DOHH2 (cell line): ENCODE measurements around the gene RALGAPA2.

Source experiments
- H3F3A ChIP-seq: fragments of 200-600 bp; sonication (generic), shearing (Covaris generic); 2 replicates; pipeline ENCODE4 v1.6.0; 2016; ENCODE audit warnings: antibody characterized with exemption, mild to moderate bottlenecking; ENCODE audit not compliant: control insufficient read depth, insufficient read depth
- H3K27ac ChIP-seq: fragments of 200-600 bp; sonication (generic); 2 replicates; pipeline ENCODE4 v1.5.1; 2014; ENCODE audit warnings: low read depth, mild to moderate bottlenecking, low read length, moderate library complexity
- H3K27me3 ChIP-seq: fragments of 200-600 bp; sonication (generic); 2 replicates; pipeline ENCODE4 v1.6.1; 2014; ENCODE audit warnings: mild to moderate bottlenecking, low read length, mixed read lengths; ENCODE audit not compliant: control insufficient read depth
- H3K36me3 ChIP-seq: fragments of 200-600 bp; sonication (generic); 2 replicates; pipeline ENCODE4 v1.6.1; 2014; ENCODE audit warnings: mild to moderate bottlenecking, low read length, moderate library complexity, mixed read lengths; ENCODE audit not compliant: control insufficient read depth
- H3K4me1 ChIP-seq: fragments of 200-600 bp; sonication (generic); 2 replicates; pipeline ENCODE4 v1.6.1; 2014; ENCODE audit warnings: mild to moderate bottlenecking, low read length, mixed read lengths; ENCODE audit not compliant: control insufficient read depth
- H3K4me2 ChIP-seq: fragments of 200-600 bp; sonication (generic); 2 replicates; pipeline ENCODE4 v1.6.0; 2014; ENCODE audit warnings: mild to moderate bottlenecking, low read length, moderate library complexity
- H3K4me3 ChIP-seq: fragments of 200-600 bp; sonication (generic); 2 replicates; pipeline ENCODE4 v1.5.1; 2014; ENCODE audit warnings: mild to moderate bottlenecking, low read length, mixed read lengths
- H3K79me2 ChIP-seq: fragments of 200-600 bp; sonication (generic); 2 replicates; pipeline ENCODE4 v1.6.1; 2014; ENCODE audit warnings: mild to moderate bottlenecking, low read length, mixed read lengths; ENCODE audit not compliant: control insufficient read depth
- H3K9me2 ChIP-seq: fragments of 200-600 bp; sonication (generic); replicated peaks from 2 replicates; pipeline ENCODE4 v1.6.1; 2014; ENCODE audit warnings: mild to moderate bottlenecking, low read length, mixed read lengths; ENCODE audit not compliant: control insufficient read depth
- H3K9me3 ChIP-seq: fragments of 200-600 bp; sonication (generic); 2 replicates; pipeline ENCODE4 v1.6.1; 2014; ENCODE audit warnings: antibody characterized with exemption, low read length, mixed read lengths; ENCODE audit not compliant: control insufficient read depth, insufficient read depth
- H4K20me1 ChIP-seq: fragments of 200-600 bp; sonication (generic); 2 replicates; pipeline ENCODE4 v1.6.0; 2014; ENCODE audit warnings: low read depth, mild to moderate bottlenecking, antibody characterized with exemption, low read length, moderate library complexity; ENCODE audit not compliant: control insufficient read depth, insufficient read depth
- EZH2phosphoT487 ChIP-seq: fragments of 200-600 bp; sonication (generic); IDR thresholded peaks from 2 replicates; pipeline ENCODE4 v1.6.1; 2017; ENCODE audit warnings: borderline replicate concordance, mild to moderate bottlenecking, antibody characterized with exemption, low read length, moderate library complexity, mixed read lengths
- TF ChIP-seq, protein P1 (sequence below): fragments of 200-600 bp; sonication (generic); IDR thresholded peaks from one replicate; pipeline ENCODE4 v1.5.1; 2014; ENCODE audit warnings: antibody characterized with exemption, mild to moderate bottlenecking, low read depth, low read length; ENCODE audit not compliant: poor library complexity, severe bottlenecking

Gene RALGAPA2

DNA sequence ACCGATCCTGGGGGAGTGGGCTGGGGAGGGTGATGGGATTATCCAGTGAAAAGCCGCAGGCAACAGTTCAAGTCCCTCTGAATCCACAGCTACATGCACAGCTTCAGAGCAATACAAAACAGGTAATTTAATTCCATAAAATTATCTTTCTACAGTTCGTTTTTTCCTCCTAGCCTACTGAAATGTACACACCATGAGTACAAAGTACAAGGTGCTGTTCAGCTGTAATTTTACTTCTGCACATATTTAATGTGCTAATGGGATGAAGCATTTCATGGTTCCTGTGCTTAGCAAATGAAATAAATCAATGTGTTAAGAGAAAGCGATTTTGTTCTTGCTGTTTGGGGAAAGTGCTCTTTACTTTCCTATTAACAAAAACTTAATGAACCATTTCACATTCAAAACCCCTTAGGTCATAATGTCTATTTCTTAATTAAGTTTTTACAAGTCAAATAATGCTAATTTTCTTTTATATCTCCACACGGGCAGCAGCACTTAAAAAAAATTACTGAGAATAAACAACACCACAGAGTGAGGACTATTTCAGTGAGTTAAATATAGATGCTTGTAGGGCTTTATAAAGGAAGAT, 272.7 kb downstream of the RALGAPA2 start:
- no peaks in the 10 kb centered on the region for H3K79me2 ChIP-seq

DNA sequence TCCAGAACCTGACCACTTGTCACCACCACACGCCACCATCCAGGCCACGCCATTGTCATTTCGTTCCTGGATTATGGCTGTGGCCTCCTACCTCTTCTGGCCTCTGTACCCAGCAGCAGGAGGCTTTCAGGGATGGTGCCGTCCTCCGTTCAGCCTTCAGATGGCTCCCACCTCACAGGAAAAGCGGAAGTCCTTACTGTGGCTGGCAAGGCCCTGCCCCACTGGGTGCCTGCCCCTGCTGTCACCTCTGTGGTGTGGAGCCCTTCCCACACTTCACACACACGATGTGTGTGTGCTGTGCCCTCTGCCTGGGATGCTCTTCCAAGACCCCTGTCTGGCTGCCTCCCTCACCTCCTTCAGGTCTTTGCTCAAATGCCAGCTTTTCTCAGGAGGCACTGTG, 275.1 kb downstream of the RALGAPA2 start:
- Histone ChIP-seq H4K20me1 (no peaks in the 10 kb centered on the region), H3F3A (no peaks in the 10 kb centered on the region)

More for the DNA sequence above, 272.7 kb downstream of the RALGAPA2 start:
- Histone ChIP-seq H3K4me2 (no peak overlapping the region), H3K9me2 (no peaks in the 10 kb centered on the region), H4K20me1 (no peaks in the 10 kb centered on the region), H3F3A (no peaks in the 10 kb centered on the region), H3K36me3 (no peaks in the 10 kb centered on the region), H3K27ac (no peak overlapping the region), H3K4me3 (no peak overlapping the region), H3K4me1 (no peaks in the 10 kb centered on the region), H3K27me3 (no peaks in the 10 kb centered on the region), H3K9me3 (no peaks in the 10 kb centered on the region)
- TF ChIP-seq, protein P1, sequence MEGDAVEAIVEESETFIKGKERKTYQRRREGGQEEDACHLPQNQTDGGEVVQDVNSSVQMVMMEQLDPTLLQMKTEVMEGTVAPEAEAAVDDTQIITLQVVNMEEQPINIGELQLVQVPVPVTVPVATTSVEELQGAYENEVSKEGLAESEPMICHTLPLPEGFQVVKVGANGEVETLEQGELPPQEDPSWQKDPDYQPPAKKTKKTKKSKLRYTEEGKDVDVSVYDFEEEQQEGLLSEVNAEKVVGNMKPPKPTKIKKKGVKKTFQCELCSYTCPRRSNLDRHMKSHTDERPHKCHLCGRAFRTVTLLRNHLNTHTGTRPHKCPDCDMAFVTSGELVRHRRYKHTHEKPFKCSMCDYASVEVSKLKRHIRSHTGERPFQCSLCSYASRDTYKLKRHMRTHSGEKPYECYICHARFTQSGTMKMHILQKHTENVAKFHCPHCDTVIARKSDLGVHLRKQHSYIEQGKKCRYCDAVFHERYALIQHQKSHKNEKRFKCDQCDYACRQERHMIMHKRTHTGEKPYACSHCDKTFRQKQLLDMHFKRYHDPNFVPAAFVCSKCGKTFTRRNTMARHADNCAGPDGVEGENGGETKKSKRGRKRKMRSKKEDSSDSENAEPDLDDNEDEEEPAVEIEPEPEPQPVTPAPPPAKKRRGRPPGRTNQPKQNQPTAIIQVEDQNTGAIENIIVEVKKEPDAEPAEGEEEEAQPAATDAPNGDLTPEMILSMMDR = no peak
- TF ChIP-seq EZH2phosphoT487 = no peak

DNA sequence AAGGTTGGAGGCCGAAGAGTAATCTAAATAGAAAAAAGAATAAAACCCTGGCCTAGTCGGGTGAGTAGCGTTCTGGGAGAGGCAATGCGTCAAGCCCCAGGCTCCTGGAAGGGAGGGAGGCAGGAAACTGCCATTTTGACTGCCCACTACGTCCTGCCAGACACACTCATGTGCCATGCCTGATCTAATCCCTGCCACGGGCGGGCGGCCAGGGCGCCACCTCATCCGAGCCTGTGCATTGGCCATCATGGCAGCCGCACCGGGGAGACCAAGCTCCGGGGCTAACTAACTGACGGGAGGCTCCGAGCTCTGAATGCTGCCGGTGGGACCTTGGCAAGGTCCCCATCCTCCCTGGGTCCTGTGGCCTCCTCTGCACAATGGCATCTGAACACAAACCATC, 275.8 kb downstream of the RALGAPA2 start:
- H3K36me3 ChIP-seq = no peaks in the 10 kb centered on the region
- no peaks in the 10 kb centered on the region for H3F3A ChIP-seq
- no peaks in the 10 kb centered on the region for H3K9me2 ChIP-seq
- H3K4me2 ChIP-seq = no peak overlapping the region
- no peak overlapping the region for H3K4me3 ChIP-seq
- H3K9me3 ChIP-seq = no peaks in the 10 kb centered on the region
- no peaks in the 10 kb centered on the region for H4K20me1 ChIP-seq
- H3K27ac ChIP-seq = no peak overlapping the region
- H3K4me1 ChIP-seq = no peaks in the 10 kb centered on the region; the same call in 1 of the 2 replicates
- no peaks in the 10 kb centered on the region for H3K27me3 ChIP-seq
- TF ChIP-seq, protein P1 = no peak
- no peak for TF ChIP-seq EZH2phosphoT487
- no peaks in the 10 kb centered on the region for H3K79me2 ChIP-seq

More for the DNA sequence above, 275.1 kb downstream of the RALGAPA2 start:
- no peaks in the 10 kb centered on the region for H3K9me2 ChIP-seq
- no peaks in the 10 kb centered on the region for H3K79me2 ChIP-seq
- no peaks in the 10 kb centered on the region for H3K27me3 ChIP-seq
- no peaks in the 10 kb centered on the region for H3K9me3 ChIP-seq
- H3K4me2 ChIP-seq = no peak overlapping the region
- H3K36me3 ChIP-seq = no peaks in the 10 kb centered on the region
- TF ChIP-seq EZH2phosphoT487 = no peak
- TF ChIP-seq, protein P1 = no peak
- H3K4me3 ChIP-seq = no peak overlapping the region
- H3K27ac ChIP-seq = no peak overlapping the region
- H3K4me1 ChIP-seq = no peaks in the 10 kb centered on the region; the same call in 1 of the 2 replicates
